ENCODE results near the gene SNX1. TPM values are rescaled to one million over a fixed set of nuclear protein-coding genes. Genes with fewer than 3 reads are reported as not detected.

SNX1 gene
- total and polyA plus RNA-seq, 2 donors (not counting 1 experiment from before 2014, with no cell fraction given), result 87.9 to 152 TPM

- H3K4me2 ChIP-seq (replicated peaks; ENCODE audit: low read depth, low read length, poor library complexity, severe bottlenecking), result peak overlapping the region; percentile 88
- H4K20me1 ChIP-seq (ENCODE audit: control insufficient read depth, insufficient read depth, low read length, poor library complexity, severe bottlenecking), result peaks cover 47% of the 10 kb centered on the region
- intact Hi-C loops (cut with micrococcal nuclease), result loop anchor here (2.0 to 5.0 kb wide), 2 partner anchors 299 to 1125 kb away; partner anchors contain the start of genes PARP16 and ZNF609
- H3K27ac Mint-ChIP-seq, result peak overlapping the region; percentile 89
- ChIA-PET CTCF (interaction anchor here (4.7 kb wide), 1 partner anchor 9 kb away, joined by 45 read pairs; no protein-coding TSS in a partner anchor), POLR2A (interaction anchor here (1.2 to 4.5 kb wide), 4 partner anchors 10 to 70 kb away, joined by 5 to 55 read pairs (median 10); partner anchors contain the start of genes SNX1 and SNX22)
- no peak for TF ChIP-seq CTCF (IDR thresholded peaks at IDR 0.05)
- TF ChIP-seq EZH2 (IDR thresholded peaks at IDR 0.05; ENCODE audit: borderline replicate concordance, insufficient read depth, low read depth, low read length, poor library complexity, severe bottlenecking), result no peak
- no peaks in the 10 kb centered on the region for H3K27me3 ChIP-seq (replicated peaks in 1 of 4; ENCODE audit: control extremely low read depth in 1 of 4, control insufficient read depth in 3 of 4, insufficient read depth in 4 of 4, low read length in 3 of 4)
- no peak for DNase-seq
- H3K27me3 Mint-ChIP-seq, result no peaks in the 10 kb centered on the region
- ATAC-seq (ENCODE audit: low read depth), result no peak
- no peaks in the 10 kb centered on the region for H3K9me3 ChIP-seq (ENCODE audit: control extremely low read depth in 1 of 3, control insufficient read depth in 2 of 3, insufficient read depth in 1 of 3, low read length in 2 of 3)
- H2AFZ ChIP-seq (ENCODE audit: insufficient read depth, low read depth, low read length, poor library complexity, severe bottlenecking), result no peak overlapping the region
- peaks cover 3 to 50% of the 10 kb centered on the region in 2 experiments for H3K36me3 ChIP-seq (replicated peaks in 1 of 2; ENCODE audit: control extremely low read depth in 1 of 2, control insufficient read depth in 1 of 2, extremely low read depth in 1 of 2, insufficient read depth in 2 of 2, low read length in 1 of 2)
- peak overlapping the region; percentile 64 to 86 (median 83) for H3K4me3 ChIP-seq (ENCODE audit: control extremely low read depth in 1 of 5, extremely low read depth in 1 of 5, insufficient read depth in 1 of 5, low read depth in 2 of 5, low read length in 4 of 5)
- H3K9me3 Mint-ChIP-seq (ENCODE audit: insufficient read depth), result no peaks in the 10 kb centered on the region
- peak overlapping the region; percentile 92 for H3K9ac ChIP-seq (ENCODE audit: low read length)
- WGBS (ENCODE audit: insufficient coverage), result 80% methylated on average over 7 of the region's 12 CpGs
- H3K27ac ChIP-seq (ENCODE audit: low read length in 2 of 2), result peak overlapping the region; percentile 53 to 87
- peaks cover 49% of the 10 kb centered on the region for H3K79me2 ChIP-seq (ENCODE audit: control insufficient read depth, insufficient read depth, low read length)
- peaks cover 42 to 63% of the 10 kb centered on the region in 2 donors for H3K4me1 ChIP-seq (ENCODE audit: control insufficient read depth in 2 of 2, insufficient read depth in 2 of 2, low read length in 2 of 2)
- H3K4me1 Mint-ChIP-seq, result peaks cover 63% of the 10 kb centered on the region
- H3K4me3 Mint-ChIP-seq, result peak overlapping the region; percentile 92
Measured at GRCh38 chr15:64161688-64162477, 66.1 kb downstream of the SNX1 start.
